NCI-H1092 (cell line): Measurements from ENCODE around the gene COL7A1.
A peak's percentile ranks its signal among the peaks of the same experiment; 100 is the strongest.

Experiments used
- DNase-seq: peaks from one replicate; lab custom pipeline; 2025; lab: John Stamatoyannopoulos, UW

COL7A1 gene

DNA sequence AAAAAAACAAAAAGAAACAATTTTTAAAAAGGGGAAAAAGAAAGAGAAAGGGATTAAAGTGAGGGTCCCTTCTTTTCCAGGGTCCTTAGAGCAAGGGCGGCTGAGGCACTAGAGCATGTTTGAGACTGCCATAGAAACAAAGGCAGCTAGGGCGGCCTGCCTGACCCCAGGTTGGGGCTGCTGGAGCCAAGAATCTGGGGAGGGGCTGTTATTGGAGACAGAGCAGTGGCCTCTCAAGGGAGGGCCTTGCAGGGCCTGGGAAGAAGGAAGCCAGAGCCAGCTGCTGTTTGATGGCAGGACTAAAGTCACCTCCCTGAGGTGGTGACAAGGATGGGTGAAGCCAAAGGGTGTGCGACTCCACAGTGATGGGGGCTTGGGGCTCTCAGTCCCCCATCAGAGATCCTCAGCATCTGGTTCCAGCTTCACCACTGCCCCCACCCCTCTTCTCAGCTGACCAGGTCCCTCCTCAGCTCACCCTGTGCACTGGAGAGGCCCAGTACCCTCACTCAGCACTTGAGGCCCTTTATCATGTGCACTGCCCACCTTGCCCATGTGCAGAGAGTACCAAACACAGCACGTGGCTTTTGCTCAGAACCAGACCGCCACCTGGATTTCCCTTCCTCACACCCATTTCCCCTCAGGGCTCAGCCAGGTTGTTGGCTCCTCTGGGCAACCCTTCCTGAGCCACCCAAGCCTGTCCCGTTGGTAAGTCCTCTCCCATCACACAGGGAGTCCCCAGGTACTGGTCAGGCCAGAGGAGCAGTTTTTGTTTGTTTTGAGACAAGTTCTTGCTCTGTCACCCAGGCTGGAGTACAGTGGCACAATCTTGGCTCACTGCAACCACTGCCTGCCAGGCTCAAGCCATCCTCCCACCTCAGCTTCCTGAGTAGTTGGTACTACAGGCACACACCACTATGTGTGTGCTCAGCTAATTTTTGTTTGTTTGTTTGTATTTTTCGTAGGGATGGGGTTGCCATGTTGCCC is 24.7 kb upstream of the COL7A1 start:
- DNase-seq: no peak

DNA sequence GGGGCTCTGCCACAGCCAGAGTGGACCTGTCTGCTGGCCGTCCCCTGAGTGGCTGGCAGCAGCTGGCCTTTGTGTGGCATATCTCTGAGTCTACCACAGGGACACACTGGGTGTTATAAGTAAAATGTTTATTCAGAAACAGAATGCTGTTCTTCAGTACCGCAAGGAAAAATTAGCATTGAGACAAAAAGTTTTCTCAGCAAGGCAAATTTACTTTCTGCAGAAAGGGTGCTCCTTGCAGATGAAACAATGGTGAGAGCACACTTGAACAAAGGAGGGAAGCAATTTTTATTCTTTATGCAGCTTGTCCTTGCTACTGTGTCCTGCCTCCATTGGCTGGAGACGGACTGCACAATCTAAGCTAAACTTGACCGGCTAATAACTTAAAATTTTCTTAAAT is 22.4 kb upstream of the COL7A1 start:
- DNase-seq: no peak

DNA sequence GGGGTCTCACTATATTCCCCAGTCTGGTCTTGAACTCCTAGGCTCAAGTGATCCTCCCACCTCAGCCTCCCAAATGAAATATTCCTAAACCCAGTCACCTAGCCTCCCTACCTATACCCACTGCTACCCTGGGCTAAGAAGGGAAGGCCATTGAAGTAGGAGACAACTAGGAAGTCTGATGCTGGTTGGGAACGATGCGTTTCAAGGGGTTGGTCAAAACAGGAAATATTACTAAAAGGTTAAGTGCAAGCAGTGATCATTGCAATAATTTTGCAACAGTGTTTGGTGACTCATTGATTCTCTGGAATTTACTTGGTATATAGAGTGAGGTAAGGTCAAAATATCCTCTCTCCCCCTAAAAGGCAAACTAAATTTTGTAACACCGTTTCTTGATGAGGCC is 18.9 kb upstream of the COL7A1 start:
- no peak for DNase-seq

DNA sequence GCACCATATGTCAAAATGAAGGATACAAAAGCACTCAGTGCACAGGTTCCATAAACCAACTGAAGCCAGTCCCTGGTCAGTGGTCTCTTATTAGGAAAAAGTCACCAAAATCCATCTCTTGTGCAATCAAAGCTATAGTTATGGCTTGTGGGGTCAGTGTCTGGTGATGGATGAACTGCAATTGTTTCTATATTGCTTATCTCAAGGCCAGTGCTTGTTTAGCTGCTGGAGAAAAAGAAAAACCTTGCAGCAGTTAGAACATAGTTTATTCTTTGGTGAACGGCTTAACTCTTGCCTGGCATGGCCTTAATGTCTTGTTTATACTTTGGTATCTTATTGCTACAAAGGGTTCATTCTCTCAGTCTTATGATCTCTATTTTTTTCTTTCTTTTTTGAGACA is 17.2 kb upstream of the COL7A1 start:
- DNase-seq: no peak

DNA sequence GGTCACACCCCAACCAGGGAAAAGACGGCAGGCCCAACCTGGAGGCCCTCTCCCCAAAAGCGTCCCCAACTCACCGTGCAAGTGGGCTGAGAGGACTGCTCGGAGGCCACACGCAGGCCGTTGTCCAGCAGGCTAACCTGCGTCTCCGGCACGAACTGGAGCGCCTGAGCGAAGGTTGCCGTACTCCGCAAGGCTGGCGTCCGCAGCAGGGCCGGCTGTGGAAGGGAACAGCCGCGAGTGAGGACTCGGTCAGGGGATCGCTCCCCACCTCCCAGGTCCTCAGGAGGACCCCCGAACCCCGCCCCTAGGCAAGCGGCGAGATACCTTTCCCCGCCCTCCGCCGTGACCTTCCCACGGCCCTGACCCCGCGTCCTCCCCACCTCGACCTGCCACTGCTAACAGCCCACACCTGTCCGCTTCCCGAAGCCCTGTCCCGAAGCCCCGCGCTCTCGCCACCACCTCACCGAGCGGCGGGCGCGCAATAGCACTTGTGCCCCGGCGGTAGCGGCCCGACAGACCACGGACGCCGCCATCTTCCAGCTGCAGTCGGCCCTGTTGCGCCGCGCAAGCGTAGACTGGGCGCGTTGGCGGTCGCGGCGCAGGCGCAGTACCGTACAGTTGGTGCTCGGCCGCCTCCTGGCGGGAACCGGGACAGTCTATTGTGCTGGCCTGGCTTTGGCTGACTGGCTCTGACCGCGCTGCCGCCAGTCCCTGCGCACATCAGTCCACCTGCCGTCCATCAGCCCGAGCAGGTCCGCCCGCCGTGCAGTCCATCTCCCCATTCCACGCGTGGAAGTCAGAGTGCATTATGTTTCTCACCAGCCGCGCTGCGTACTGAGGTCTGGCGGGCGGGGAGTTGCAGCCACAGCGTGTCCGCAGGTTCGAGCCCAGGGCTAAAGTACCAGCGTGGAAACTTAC is 14.2 kb upstream of the COL7A1 start, which contains the start of gene UQCRC1:
UQCRC1 (minus strand) TSS at position 559 of the 918 bp plus-strand sequence; CDS start at position 533, 26 bp downstream.
- peak; percentile 81 for DNase-seq

DNA sequence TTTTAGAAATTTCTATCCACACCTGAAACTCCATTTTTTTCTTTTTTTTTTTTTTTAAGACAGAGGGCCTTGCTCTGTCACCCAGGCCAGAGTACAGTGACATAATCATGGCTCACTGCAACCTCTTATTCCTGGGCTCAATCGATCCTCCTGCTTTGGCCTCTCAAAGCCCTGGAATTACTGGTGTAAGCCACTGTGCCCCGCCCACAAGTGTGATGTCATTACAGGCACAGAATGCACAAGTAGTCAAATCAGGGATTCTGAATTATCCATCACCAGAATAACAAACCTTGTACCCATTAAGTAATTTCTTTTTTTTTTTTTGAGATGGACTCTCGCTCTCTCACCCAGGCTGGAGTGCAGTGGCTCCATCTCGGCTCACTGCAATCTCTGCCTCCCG is 12.4 kb upstream of the COL7A1 start:
- DNase-seq: no peak

DNA sequence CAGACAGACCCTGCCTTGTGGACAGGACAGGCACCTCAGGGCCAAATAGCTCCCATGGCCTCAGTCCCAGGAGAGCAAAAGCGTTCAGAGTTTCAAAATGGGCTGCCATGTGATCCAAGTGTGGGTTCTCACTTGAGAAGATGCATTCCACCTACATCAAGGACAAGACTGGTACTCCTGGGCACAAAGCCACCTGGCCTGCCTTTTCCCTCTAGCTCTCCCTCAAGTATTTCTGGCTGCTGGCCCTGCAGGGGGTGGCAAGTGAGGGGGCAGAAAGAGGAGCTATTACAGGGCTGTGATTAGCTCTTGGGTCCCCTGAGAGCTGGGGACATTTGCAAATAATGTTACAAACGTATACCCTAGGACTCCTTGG is 6.5 kb upstream of the COL7A1 start:
- DNase-seq: no peak

DNA sequence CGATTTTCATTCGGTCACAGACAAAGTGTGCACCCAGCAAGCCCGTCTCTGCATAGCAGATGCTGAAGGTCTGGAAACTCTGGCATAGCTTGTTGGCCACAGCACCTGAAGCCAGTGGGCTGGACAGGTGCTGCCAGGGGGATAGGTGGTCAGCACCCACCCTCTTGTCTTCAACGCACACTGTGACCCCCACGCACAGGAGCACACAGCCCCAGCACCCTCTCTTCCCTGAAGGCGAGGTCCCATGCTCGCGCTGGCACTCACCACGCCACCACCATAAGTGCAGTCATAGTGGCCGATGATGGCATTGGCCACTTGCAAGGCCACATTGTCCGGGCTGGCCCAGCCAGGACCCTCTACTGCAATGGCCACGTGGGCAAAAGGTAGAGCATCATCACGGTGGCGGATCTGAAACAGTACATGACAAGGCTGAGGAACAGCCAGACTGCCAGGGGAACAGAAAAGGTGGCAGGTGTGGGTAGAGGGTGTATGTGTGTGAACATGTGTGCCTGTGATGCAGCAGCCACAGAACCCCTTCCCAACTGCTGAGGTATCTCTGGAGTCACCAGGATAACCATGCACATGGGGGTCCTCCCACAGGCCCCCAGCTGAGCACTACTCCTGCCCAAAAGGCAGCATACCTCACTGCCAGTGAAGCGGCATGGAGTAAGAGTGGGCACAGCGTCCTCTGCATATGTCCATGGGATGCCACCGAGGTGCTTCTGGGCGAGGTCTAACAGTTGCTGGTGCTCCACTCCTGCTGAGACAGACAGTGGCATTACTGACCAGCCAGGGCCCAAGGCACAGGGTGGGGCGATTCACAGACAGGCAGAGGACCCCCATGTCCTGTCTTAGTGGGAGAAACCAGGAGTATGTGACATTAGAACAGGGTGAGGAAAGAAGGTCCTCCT is 5.8 kb upstream of the COL7A1 start:
- no peak for DNase-seq

DNA sequence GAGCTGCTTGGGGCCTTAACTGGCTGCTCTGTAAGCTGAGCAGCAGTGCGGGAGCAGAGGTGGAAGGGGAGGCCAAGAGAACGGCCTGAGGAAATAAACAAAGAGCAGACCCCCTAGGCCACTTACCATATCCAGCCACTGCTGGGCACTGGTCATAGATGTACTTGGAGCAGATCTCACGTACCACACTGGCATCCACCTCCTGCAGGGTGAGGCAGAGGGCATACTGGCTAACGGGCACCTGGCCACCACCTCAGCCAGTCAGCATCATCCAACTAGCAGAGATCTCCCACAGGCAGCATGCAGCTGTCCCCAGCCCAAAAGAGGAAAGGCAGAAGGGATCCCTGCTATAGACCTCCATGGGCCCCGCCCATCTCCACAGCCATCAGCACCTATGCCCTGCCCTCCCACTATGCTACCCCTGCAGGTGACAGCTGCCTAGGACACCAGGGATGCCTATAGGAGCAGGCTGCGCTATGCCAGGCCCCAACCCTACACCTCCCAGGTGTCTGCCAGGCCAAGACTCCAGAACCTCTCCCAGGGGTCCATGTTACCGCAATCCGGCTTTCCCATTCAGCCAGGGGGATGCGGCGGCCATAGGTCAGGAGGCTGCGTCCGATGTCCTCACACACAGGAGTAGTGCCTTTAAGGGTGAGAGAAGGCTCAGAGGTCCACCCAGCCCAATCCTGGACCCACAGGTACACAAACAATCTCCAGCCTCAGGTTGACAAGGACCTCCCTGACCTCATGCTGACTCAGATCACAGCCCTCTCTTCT is 4.6 kb upstream of the COL7A1 start:
- no peak for DNase-seq

DNA sequence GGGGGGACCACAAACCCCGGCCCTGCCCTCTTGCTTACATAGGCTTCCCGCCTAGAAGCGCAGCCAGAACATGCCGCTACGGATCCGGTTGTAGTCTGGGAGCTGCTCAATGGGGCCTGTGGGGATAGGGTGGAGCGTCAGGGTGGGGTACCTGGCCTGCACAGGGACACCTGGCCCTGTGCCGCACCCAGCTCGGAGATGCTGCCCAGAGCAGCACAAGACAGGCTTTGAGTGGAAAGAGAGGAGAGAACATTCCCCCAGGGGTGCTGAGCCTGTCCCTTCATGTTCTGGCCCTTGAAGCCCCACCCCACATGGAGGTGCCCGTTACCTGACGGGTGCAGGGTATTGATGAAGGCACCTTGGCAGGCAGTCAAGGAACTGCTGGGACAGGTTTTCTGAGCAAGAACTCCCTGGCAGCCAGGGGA is 4.0 kb upstream of the COL7A1 start:
- no peak for DNase-seq

DNA sequence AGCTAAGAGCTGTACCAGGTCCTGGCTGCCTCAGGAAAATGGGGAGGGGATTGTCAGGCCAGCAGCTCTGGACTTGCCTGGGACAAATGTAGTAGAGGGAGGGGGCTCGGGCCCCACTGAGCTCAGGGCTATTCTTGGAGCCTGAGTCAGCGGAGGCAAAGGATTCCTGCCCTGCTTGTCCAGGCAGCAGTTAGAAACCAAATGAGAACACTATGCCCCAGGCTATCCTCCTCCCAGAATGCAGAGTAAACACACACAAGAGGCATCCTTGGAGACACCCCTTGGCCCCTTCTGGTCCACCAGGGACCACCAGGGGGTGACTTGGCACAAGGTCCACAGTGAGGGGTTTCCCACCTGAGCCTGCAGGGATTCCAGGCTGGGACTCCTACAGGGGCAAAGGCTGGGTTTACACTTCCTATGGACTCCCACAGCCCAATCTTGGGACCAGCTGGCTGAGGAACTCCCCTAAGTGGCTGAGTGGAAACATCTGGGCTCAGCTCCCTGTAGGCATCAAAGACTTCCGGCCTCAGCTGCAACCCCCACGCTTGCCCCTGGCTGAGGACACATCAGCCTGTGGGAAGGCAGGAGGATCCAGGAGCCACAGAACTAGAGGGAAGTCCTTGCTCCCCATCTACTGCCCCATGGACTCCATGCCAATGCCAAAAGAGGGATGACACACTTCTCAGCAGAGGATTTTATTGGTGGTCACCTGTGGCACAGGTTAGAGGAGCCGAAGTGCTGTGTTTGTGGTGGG is 3.4 kb upstream of the COL7A1 start:
- no peak for DNase-seq

DNA sequence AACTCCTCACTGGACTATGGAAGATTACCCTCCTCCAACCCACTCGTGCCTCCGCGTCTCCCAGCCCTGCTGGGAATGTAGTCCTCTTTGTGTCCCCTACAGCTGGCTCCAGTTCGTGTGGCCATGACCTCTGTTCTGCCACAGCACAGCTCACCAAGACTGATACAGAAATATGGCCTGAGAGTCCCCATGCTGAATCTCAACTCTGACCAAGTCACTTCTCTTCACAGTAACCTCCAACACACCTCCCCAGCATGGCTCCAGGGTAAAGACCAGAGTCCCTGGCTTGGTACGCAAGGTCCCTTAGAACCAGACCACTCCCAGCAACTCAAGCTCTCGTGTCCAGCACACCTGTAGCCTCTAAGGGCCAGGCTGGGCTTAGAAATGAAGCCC is 2.3 kb upstream of the COL7A1 start:
- DNase-seq: no peak

DNA sequence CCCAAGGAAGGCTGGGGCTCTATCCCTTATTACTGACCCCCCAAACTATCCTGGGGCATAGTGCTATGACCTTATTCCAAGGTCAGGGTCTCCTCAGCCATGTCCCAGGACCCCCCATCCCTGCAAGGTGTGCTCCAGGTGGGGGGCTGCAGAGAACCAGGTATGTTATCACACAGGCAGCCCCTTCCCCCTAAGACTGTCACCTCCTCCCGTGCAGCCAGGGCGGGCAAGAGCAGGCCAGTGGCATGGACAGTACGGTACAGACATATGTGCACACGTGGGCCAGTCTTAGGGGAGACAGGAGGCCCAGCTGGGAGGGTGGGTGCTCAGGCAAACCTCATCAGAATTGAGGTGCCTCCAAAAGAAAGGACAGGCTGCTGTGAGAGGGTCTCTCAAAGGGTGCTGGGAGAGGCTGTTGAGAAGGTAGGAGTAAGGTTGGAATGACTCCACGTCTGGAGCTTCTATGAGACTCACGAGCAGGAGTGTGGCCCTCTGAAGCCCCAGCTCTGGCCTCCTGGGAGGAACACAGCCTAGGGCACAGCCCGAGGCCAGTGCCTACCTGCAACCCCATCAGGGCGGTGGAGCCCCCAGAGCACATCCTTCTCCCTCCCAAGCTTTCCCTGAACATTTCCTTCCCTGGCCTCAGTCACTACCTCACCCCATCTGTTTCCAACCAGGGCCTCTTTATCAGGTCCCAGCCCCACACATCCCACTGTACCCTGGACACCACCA is 1.7 kb upstream of the COL7A1 start:
- no peak for DNase-seq

DNA sequence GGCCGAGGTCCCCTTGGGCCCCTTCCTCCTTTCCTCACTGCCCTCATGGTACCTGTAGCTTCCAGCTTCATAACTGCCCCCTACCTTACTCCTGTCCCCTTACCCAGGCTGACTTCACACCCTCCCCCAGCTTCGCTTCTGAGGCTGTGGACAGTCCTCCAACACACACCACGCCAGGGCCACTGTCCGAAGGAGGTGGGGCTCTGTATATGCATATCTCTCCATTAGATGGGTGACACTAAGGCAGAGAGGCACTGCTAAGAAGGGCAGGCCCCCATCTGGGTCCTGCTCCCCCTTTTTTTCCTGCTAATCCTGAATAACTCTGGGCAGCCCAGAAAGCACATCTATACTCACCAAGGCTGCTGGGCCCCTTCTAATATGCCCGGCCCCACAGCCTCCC is 1.0 kb upstream of the COL7A1 start:
- no peak for DNase-seq

DNA sequence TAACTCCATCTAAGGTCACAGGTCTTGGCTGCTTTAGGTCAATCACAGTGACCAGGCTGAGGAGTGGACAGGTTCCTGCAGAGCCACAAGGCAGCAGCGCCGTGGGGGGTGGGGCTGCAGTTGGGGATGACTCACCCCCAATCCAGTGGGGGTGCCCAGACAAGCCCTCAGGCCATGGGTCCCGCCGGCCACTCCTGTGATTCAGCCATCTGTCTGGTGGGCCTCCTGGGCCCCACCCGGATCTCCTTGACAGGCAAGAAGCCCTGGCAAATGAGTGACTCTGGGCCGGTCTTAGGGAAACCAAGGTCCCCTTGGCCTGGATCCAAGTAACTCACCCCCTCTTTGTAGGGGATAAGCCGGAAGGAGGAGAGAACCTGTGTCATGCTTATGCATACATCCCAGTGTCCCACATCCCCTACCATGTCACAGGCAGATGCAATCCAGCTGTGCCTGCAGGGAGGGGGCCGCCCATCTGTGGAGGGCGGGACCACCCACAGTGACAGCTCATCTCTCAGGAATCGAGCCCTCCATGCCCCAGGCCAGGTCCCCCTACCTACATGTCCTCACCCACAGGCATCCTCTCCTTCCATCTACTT is 495 bp upstream of the COL7A1 start:
- DNase-seq: no peak

DNA sequence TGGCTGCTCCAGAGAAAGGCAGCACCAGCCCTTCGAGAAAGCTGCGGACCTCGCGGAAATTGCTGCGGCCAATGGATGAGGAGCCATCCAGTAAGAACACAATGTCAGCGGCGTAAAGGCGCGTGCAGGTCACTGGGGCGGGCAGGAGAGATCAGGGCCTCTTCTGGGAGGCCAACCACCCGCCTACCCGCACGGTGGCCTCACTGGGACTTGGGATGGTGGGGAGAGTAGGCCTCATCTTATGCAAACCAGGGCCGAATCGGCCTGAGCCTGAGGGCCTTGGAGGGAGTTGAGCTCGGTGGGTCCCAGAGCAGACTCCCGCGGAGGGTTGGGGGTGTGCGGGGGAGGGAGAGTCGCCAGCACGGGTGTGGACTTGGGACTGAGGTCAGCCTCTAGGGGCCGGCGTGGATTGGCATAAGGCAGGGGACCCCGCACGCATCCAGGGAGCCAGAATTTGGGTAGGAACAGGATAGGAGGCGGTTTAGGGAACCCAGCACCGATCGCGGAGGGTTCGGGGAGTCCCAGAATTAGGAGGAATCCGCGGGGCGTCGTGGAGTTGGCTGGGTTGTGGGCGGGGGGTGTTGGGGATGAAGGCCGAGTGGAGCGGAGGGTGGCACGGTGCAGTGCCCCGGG is 596 bp downstream of the COL7A1 start:
- no peak for DNase-seq

DNA sequence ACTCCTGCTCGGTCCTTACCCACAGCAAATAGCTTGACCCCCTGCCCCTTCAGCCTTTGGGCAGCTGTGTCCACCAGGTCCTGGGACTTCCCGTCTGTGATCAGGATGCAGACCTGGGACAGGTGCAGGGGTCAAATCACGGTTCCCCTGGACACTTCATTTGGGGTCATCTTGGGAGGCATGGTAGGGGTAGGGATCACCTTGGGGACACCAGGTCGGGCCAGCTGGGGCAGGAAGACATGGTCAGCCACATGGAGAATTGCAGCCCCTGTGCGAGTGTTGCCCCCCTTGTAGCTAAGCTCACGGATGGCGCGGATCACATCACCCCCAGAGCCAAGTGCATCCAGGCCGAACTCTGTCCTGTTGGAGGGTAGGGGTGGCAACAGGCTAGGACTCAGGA is 1.8 kb downstream of the COL7A1 start:
- no peak for DNase-seq

DNA sequence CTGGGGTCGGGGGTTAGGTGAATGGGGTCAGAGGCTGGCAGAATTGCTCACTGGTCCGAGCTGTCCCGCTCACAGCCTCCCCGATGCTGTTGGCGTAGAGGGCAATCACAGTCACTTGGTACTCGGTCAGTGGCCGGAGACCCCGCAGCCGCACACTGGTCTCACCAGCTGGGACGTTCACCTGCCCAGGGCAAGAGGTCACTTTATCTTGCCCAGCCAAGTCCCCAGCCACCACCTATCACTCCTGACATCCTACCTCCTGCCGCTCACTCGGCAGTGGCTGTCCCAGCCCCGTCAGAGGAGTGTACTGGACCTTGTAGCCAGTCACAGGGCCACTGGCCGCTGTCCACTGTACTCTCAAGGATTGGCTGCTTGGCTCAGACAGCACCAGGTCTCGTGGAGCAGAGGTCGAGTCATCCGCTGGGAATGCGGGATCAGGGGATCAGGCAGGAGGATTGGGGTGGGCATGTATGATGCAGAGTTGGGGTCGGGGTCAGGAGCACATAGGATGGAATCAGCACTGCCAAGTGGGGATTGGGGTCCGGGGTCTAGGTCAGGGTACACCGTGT is 2.5 kb downstream of the COL7A1 start:
- no peak for DNase-seq
